A549 (cell line): ENCODE measurements around the gene NT5C2. TPM values are rescaled to one million over a fixed set of nuclear protein-coding genes. Genes with fewer than 3 reads are reported as not detected.
A peak's percentile ranks its signal among the peaks of the same experiment; 100 is the strongest.

Experiments
- ATAC-seq, 2 experiments: fragments of 200-7000 bp in 1 of 2; fragments of >200 bp in 1 of 2; cut with Nextera tagmentation in 1 of 2; cut with Tn5 transposase in 1 of 2; 3 replicates each; pipeline versions ENCODE4 v1.8.0 to v1.9.1; 2018 to 2020; ENCODE audit warnings: mild to moderate bottlenecking in 1 of 2, moderate library complexity in 1 of 2
- CTCF ChIA-PET: fragments of 300-600 bp; sonication (Branson Sonifier 250); formaldehyde crosslinking; extraction: SDS; loops from one replicate; lab custom pipeline; 2021; ENCODE audit warnings: antibody characterized with exemption, inconsistent platforms; lab: Yijun Ruan, JAX
- POLR2A ChIA-PET: fragments of 350-600 bp; formaldehyde crosslinking; extraction: SDS; loops from one replicate; lab custom pipeline; 2021; ENCODE audit warnings: antibody characterized with exemption, inconsistent platforms; lab: Yijun Ruan, JAX
- DNase-seq, 2 experiments: peaks; one replicate each; pipeline versions ENCODE4 v3.0.0 to v3.0.0-alpha.2; 2011 to 2016; ENCODE audit warnings: low read depth in 1 of 2, low spot score in 1 of 2
- FAIRE-seq: peaks from 2 replicates; lab custom pipeline; 2011; peaks lifted over from hg19 to GRCh38; lab: Jason Lieb, UNC
- H3K27ac ChIP-seq, 2 experiments: fragments of >200 bp; sonication (Bioruptor Twin); formaldehyde crosslinking; 3 replicates each; pipeline ENCODE4 v1.5.1; 2016 to 2017
- H3K4me1 ChIP-seq: fragments of >200 bp; sonication (Bioruptor Twin); formaldehyde crosslinking; 3 replicates; pipeline ENCODE4 v1.6.1; 2016
- H3K4me2 ChIP-seq: fragments of >200 bp; sonication (Bioruptor Twin); formaldehyde crosslinking; 3 replicates; pipeline ENCODE4 v1.6.1; 2016
- H3K4me3 ChIP-seq: fragments of >200 bp; sonication (Bioruptor Twin); formaldehyde crosslinking; 3 replicates; pipeline ENCODE4 v1.5.1; 2016
- H3K9me3 ChIP-seq: fragments of >200 bp; sonication (Bioruptor Twin); formaldehyde crosslinking; 3 replicates; pipeline ENCODE4 v1.6.1; 2016
- CEBPB ChIP-seq, 2 experiments: fragments of >200 bp in 1 of 2; sonication (Bioruptor Twin) in 1 of 2; formaldehyde crosslinking in 1 of 2; IDR thresholded peaks; 2 replicates each; pipeline ENCODE4 v1.6.1; 2012 to 2016
- CHD2 ChIP-seq: fragments of 150-350 bp; IDR thresholded peaks from 2 replicates; pipeline ENCODE4 v1.6.1; 2014; ENCODE audit warnings: low read length; ENCODE audit not compliant: partially characterized antibody
- CHD4 ChIP-seq: fragments of 200-600 bp; sonication (generic); IDR thresholded peaks from 2 replicates; pipeline ENCODE4 v1.6.1; 2016; ENCODE audit warnings: antibody characterized with exemption, mild to moderate bottlenecking, borderline replicate concordance
- EHMT2 ChIP-seq: fragments of 200-600 bp; sonication (generic); IDR thresholded peaks from 2 replicates; pipeline ENCODE4 v1.6.1; 2016; ENCODE audit warnings: antibody characterized with exemption, low read depth, mild to moderate bottlenecking, moderate library complexity
- FOSB ChIP-seq: fragments of 250-450 bp; sonication (Bioruptor Pico); IDR thresholded peaks from 2 replicates; pipeline ENCODE4 v1.5.0; 2020; ENCODE audit warnings: mild to moderate bottlenecking, moderate library complexity
- FOSL2 ChIP-seq, 2 experiments: fragments of 450-650 bp in 1 of 2; fragments of >200 bp in 1 of 2; sonication (Bioruptor Twin) in 1 of 2; formaldehyde crosslinking; IDR thresholded peaks; 2 replicates each; pipeline versions ENCODE4 v1.5.0 to v1.6.1; 2016 to 2020; ENCODE audit warnings: mild to moderate bottlenecking in 1 of 2, moderate library complexity in 1 of 2
- GATA3 ChIP-seq: IDR thresholded peaks from 2 replicates; pipeline ENCODE4 v1.6.1; 2012; ENCODE audit warnings: borderline replicate concordance
- HDAC2 ChIP-seq: fragments of 200-600 bp; sonication (generic); IDR thresholded peaks from 2 replicates; pipeline ENCODE4 v1.6.1; 2016
- HEYL ChIP-seq: fragments of 250-450 bp; sonication (Bioruptor Pico); IDR thresholded peaks from 2 replicates; pipeline ENCODE4 v1.8.0; 2021; ENCODE audit warnings: mild to moderate bottlenecking, moderate library complexity
- HOXA7 ChIP-seq: fragments of 250-450 bp; sonication (Bioruptor Pico); IDR thresholded peaks from 2 replicates; pipeline ENCODE4 v1.5.0; 2020; ENCODE audit warnings: mild to moderate bottlenecking, moderate library complexity
- HOXB13 ChIP-seq: fragments of 250-450 bp; sonication (Bioruptor Pico); IDR thresholded peaks from 2 replicates; pipeline ENCODE4 v1.5.0; 2020; ENCODE audit warnings: low read depth, mild to moderate bottlenecking, moderate library complexity
- HOXB5 ChIP-seq: fragments of 250-450 bp; sonication (Bioruptor Pico); IDR thresholded peaks from 2 replicates; pipeline ENCODE4 v1.5.0; 2020; ENCODE audit warnings: mild to moderate bottlenecking, moderate library complexity
- JUN ChIP-seq, 2 experiments: fragments of >200 bp; sonication (Bioruptor Twin); formaldehyde crosslinking; IDR thresholded peaks; 2 replicates in 1 of 2; 3 replicates in 1 of 2; pipeline ENCODE4 v1.6.1; 2016 to 2017
- JUNB ChIP-seq: fragments of >200 bp; sonication (Bioruptor Twin); formaldehyde crosslinking; IDR thresholded peaks from 2 replicates; pipeline ENCODE4 v1.6.1; 2016
- KDM5A ChIP-seq: fragments of 200-600 bp; sonication (generic); IDR thresholded peaks from 2 replicates; pipeline ENCODE4 v1.6.1; 2016; ENCODE audit warnings: antibody characterized with exemption, mild to moderate bottlenecking
- MAZ ChIP-seq: fragments of 150-350 bp; IDR thresholded peaks from 2 replicates; pipeline ENCODE4 v1.6.1; 2014; ENCODE audit warnings: antibody characterized with exemption, low read depth, low read length, borderline replicate concordance
- MYC ChIP-seq: IDR thresholded peaks from 2 replicates; pipeline ENCODE4 v1.6.1; 2012; ENCODE audit warnings: mild to moderate bottlenecking, inconsistent platforms, low read length, improper control_type of control experiment, borderline replicate concordance
- NFE2L2 ChIP-seq: fragments of 150-350 bp; conservative IDR thresholded peaks from 2 replicates; pipeline ENCODE4 v1.6.1; 2014; ENCODE audit warnings: low read length
- NPAS2 ChIP-seq: fragments of 250-450 bp; sonication (Bioruptor Pico); IDR thresholded peaks from 2 replicates; pipeline ENCODE4 v1.8.0; 2022; ENCODE audit warnings: mild to moderate bottlenecking, moderate library complexity, borderline replicate concordance
- NR3C1 ChIP-seq: fragments of >200 bp; sonication (Bioruptor Twin); formaldehyde crosslinking; IDR thresholded peaks from 3 replicates; pipeline ENCODE4 v1.6.1; 2017
- PHF8 ChIP-seq: fragments of 200-600 bp; sonication (generic); IDR thresholded peaks from 2 replicates; pipeline ENCODE4 v1.6.1; 2016; ENCODE audit warnings: low read depth, mild to moderate bottlenecking, antibody characterized with exemption, moderate library complexity, borderline replicate concordance
- POLR2AphosphoS2 ChIP-seq: conservative IDR thresholded peaks from 2 replicates; pipeline ENCODE4 v1.6.1; 2012; ENCODE audit warnings: low read length, improper control_type of control experiment, inconsistent platforms
- RARB ChIP-seq: fragments of 250-450 bp; sonication (Bioruptor Pico); IDR thresholded peaks from 2 replicates; pipeline ENCODE4 v1.8.0; 2021; ENCODE audit warnings: mild to moderate bottlenecking, moderate library complexity
- RCOR1 ChIP-seq: fragments of 150-350 bp; IDR thresholded peaks from 2 replicates; pipeline ENCODE4 v1.6.1; 2014; ENCODE audit warnings: antibody characterized with exemption, low read length, low read depth
- RNF2 ChIP-seq: fragments of 200-600 bp; sonication (generic); IDR thresholded peaks from 2 replicates; pipeline ENCODE4 v1.6.1; 2016; ENCODE audit warnings: low read depth, mild to moderate bottlenecking, antibody characterized with exemption, moderate library complexity, borderline replicate concordance
- ZC3H11A ChIP-seq: fragments of 450-650 bp; IDR thresholded peaks from 2 replicates; pipeline ENCODE4 v1.6.1; 2014; ENCODE audit warnings: antibody characterized with exemption, mild to moderate bottlenecking
- ZFP36 ChIP-seq: fragments of 450-650 bp; IDR thresholded peaks from 2 replicates; pipeline ENCODE4 v1.6.1; 2014; ENCODE audit warnings: borderline replicate concordance; ENCODE audit not compliant: partially characterized antibody
- ZSCAN20 ChIP-seq: fragments of 250-450 bp; sonication (Bioruptor Pico); IDR thresholded peaks from 2 replicates; pipeline ENCODE4 v1.8.0; 2022; ENCODE audit warnings: mild to moderate bottlenecking, moderate library complexity
- WGBS: methylation state at CpG from one replicate; pipeline ENCODE4 v1.1.6; 2017; ENCODE audit errors: missing lambda C conversion rate; 5-methylcytosine and 5-hydroxymethylcytosine counted together
- polyA plus RNA-seq, 4 experiments: library from polyadenylated mRNA; depleted of rRNA in 3 of 4; stranded (reverse); fragments of >200 nt; fragmentation: RNase III in 1 of 4; extraction: RNeasy Plus Mini Kit Qiagen cat#74134 plus additional on column Dnase treatment in 1 of 4; gene quantifications; 2 replicates in 3 of 4; 3 replicates in 1 of 4; pipeline ENCODE4 v1.2.3, GENCODE V29; 2011 to 2017
- TF ChIP-seq, protein P1 (sequence below): fragments of >200 bp; sonication (Bioruptor Twin); formaldehyde crosslinking; IDR thresholded peaks from 3 replicates; pipeline ENCODE4 v1.6.1; 2016
- TF ChIP-seq, protein P2 (sequence below): fragments of 250-450 bp; sonication (Bioruptor Pico); IDR thresholded peaks from 2 replicates; pipeline ENCODE4 v1.5.0; 2020; ENCODE audit warnings: low read depth, mild to moderate bottlenecking, moderate library complexity
- TF ChIP-seq, protein P3 (sequence below): fragments of 150-350 bp; IDR thresholded peaks from 2 replicates; pipeline ENCODE4 v1.6.1; 2014; ENCODE audit warnings: low read depth, mild to moderate bottlenecking, low read length
- TF ChIP-seq, protein P4 (sequence below): fragments of 450-650 bp; IDR thresholded peaks from 2 replicates; pipeline ENCODE4 v1.6.1; 2014; ENCODE audit warnings: antibody characterized with exemption
- TF ChIP-seq, protein P5 (sequence below): fragments of 250-450 bp; sonication (Bioruptor Pico); IDR thresholded peaks from 2 replicates; pipeline ENCODE4 v1.5.0; 2021; ENCODE audit warnings: mild to moderate bottlenecking, moderate library complexity, borderline replicate concordance
- TF ChIP-seq, protein P6 (sequence below): fragments of >200 bp; sonication (Bioruptor Twin); formaldehyde crosslinking; IDR thresholded peaks from 2 replicates; pipeline ENCODE4 v1.6.1; 2016

The NT5C2 gene
- polyA plus RNA-seq, 2 of the 4 experiments (the other 2 are of a cell fraction) = 86.4 to 177 TPM

DNA sequence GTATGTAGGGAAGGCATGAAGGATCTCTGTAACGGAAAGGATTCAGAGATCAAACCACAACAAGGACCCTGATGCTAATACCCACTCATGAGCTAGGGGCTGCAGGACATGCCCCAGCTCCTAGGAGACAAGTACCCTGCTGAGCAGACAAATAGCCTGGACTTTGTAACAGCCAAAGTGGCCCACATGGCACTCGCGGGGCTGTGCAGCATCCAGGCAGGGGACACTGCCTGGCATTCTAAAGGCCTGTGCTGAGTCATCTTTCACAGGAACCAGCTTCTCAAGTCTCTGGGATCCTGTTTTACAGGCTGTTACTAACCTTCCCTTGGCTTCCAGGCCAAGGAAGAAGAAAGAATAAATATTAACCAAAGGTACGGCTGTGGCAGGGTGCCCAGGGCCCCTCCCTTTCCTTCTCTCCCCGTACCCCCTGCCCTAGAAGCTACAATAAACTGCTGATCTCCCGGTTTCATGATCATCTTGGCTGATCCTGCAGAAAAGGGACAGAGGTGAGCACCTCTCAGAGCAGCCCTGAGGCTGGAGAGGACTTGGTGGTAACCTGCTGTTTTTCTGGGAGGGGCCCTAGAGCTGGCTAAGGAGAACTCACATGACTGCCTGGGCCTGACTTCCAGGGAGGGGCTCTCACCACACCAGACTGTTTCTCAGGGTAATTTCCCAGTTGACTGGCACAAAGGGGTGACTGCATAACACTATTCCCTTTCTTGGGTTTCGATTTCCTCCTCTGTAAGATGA lies 48.4 kb upstream of the NT5C2 start:
- POLR2A ChIA-PET = interaction anchor here (0.9 to 3.7 kb wide), 11 partner anchors 8 to 324 kb away, joined by 3 to 60 read pairs (median 6); partner anchors contain the start of genes CNNM2, INA and NT5C2
- CTCF ChIA-PET = interaction anchor here (0.7 to 4.9 kb wide), 15 partner anchors 9 to 340 kb away, joined by 3 to 41 read pairs (median 4); partner anchors contain the start of genes CNNM2, INA and NT5C2
- H3K4me2 ChIP-seq = peak overlapping the region; percentile 72
- no peaks in the 10 kb centered on the region for H3K9me3 ChIP-seq
- peaks cover 59% of the 10 kb centered on the region for H3K4me1 ChIP-seq
- H3K27ac ChIP-seq = peak overlapping the region; percentile 96 to 100
- H3K4me3 ChIP-seq = peak overlapping the region; percentile 36
- FAIRE-seq (peak; percentile 88), DNase-seq (peak; percentile 89 to 98), ATAC-seq (peak; percentile 86 to 90)
- WGBS = 2% methylated on average over 7 of the region's 7 CpGs
- TF ChIP-seq KDM5A (no peak), FOSL2 (IDR thresholded peaks at IDR 0.05) (peak; percentile 69), FOSL2 (CRISPR knock-in tag; IDR thresholded peaks at IDR 0.05) (peak; percentile 91), CHD2 (no peak), RCOR1 (no peak), HDAC2 (no peak), NFE2L2 (peak; percentile 85), GATA3 (peak; percentile 82), POLR2AphosphoS2 (no peak), JUN (IDR thresholded peaks at IDR 0.05) (peak; percentile 62 to 81; a peak in 4 of 5 replicates), MAZ (no peak), HOXA7 (CRISPR knock-in tag) (0 out of 2 replicates have a peak, but pooled peaks have one; percentile 51), ZSCAN20 (CRISPR knock-in tag) (peak; percentile 83), CHD4 (no peak), PHF8 (no peak), NPAS2 (CRISPR knock-in tag) (peak; percentile 44; the same call in 1 of the 2 replicates), FOSB (CRISPR knock-in tag) (no peak), RARB (CRISPR knock-in tag) (peak; percentile 28), HEYL (peak; percentile 83), NR3C1 (no peak), ZC3H11A (no peak; the same call in 1 of the 2 replicates), CEBPB (IDR thresholded peaks at IDR 0.05) (peak in 1 of 2 experiments; percentile 38; a peak in 1 of 4 replicates), HOXB13 (CRISPR knock-in tag) (peak; percentile 96), MYC (peak; percentile 78), HOXB5 (CRISPR knock-in tag) (peak; percentile 82; the same call in 1 of the 2 replicates), ZFP36 (no peak), EHMT2 (no peak), RNF2 (no peak), JUNB (peak; percentile 70)
- TF ChIP-seq, protein P1, sequence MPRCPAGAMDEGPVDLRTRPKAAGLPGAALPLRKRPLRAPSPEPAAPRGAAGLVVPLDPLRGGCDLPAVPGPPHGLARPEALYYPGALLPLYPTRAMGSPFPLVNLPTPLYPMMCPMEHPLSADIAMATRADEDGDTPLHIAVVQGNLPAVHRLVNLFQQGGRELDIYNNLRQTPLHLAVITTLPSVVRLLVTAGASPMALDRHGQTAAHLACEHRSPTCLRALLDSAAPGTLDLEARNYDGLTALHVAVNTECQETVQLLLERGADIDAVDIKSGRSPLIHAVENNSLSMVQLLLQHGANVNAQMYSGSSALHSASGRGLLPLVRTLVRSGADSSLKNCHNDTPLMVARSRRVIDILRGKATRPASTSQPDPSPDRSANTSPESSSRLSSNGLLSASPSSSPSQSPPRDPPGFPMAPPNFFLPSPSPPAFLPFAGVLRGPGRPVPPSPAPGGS = peak; percentile 56
- TF ChIP-seq, protein P2, sequence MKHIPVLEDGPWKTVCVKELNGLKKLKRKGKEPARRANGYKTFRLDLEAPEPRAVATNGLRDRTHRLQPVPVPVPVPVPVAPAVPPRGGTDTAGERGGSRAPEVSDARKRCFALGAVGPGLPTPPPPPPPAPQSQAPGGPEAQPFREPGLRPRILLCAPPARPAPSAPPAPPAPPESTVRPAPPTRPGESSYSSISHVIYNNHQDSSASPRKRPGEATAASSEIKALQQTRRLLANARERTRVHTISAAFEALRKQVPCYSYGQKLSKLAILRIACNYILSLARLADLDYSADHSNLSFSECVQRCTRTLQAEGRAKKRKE (CRISPR knock-in tag) = peak; percentile 90; the same call in 1 of the 2 replicates
- TF ChIP-seq, protein P3, sequence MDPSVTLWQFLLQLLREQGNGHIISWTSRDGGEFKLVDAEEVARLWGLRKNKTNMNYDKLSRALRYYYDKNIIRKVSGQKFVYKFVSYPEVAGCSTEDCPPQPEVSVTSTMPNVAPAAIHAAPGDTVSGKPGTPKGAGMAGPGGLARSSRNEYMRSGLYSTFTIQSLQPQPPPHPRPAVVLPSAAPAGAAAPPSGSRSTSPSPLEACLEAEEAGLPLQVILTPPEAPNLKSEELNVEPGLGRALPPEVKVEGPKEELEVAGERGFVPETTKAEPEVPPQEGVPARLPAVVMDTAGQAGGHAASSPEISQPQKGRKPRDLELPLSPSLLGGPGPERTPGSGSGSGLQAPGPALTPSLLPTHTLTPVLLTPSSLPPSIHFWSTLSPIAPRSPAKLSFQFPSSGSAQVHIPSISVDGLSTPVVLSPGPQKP = no peak
- TF ChIP-seq, protein P4, sequence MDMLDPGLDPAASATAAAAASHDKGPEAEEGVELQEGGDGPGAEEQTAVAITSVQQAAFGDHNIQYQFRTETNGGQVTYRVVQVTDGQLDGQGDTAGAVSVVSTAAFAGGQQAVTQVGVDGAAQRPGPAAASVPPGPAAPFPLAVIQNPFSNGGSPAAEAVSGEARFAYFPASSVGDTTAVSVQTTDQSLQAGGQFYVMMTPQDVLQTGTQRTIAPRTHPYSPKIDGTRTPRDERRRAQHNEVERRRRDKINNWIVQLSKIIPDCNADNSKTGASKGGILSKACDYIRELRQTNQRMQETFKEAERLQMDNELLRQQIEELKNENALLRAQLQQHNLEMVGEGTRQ = peak; percentile 56
- TF ChIP-seq, protein P5, sequence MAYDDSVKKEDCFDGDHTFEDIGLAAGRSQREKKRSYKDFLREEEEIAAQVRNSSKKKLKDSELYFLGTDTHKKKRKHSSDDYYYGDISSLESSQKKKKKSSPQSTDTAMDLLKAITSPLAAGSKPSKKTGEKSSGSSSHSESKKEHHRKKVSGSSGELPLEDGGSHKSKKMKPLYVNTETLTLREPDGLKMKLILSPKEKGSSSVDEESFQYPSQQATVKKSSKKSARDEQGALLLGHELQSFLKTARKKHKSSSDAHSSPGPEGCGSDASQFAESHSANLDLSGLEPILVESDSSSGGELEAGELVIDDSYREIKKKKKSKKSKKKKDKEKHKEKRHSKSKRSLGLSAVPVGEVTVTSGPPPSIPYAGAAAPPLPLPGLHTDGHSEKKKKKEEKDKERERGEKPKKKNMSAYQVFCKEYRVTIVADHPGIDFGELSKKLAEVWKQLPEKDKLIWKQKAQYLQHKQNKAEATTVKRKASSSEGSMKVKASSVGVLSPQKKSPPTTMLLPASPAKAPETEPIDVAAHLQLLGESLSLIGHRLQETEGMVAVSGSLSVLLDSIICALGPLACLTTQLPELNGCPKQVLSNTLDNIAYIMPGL = no peak
- TF ChIP-seq, protein P6, sequence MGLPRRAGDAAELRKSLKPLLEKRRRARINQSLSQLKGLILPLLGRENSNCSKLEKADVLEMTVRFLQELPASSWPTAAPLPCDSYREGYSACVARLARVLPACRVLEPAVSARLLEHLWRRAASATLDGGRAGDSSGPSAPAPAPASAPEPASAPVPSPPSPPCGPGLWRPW = no peak
